Chondrocyte (in vitro differentiated cells): ENCODE data around the gene VEZT. TPM values are rescaled to one million over a fixed set of nuclear protein-coding genes. Genes with fewer than 3 reads are reported as not detected.

Source experiments
- DNase-seq: peaks from one replicate; pipeline ENCODE4 v3.0.0; 2021; ENCODE audit warnings: mixed read lengths, low spot score
- H3K27ac Mint-ChIP-seq: one replicate; pipeline ENCODE4 v1.8.0; 2021; ENCODE audit warnings: mild to moderate bottlenecking, moderate library complexity, mixed read lengths; ENCODE audit not compliant: unreplicated experiment
- H3K27me3 Mint-ChIP-seq: 2 replicates; pipeline ENCODE4 v1.8.0; 2021; ENCODE audit warnings: low read depth, mixed read lengths
- H3K36me3 Mint-ChIP-seq: 2 replicates; pipeline ENCODE4 v1.8.0; 2021; ENCODE audit warnings: low read depth, mixed read lengths
- H3K4me1 Mint-ChIP-seq: 2 replicates; pipeline ENCODE4 v1.8.0; 2021; ENCODE audit warnings: low read depth, mild to moderate bottlenecking, mixed read lengths
- H3K4me3 Mint-ChIP-seq: one replicate; pipeline ENCODE4 v1.8.0; 2021; ENCODE audit warnings: mild to moderate bottlenecking, moderate library complexity, mixed read lengths; ENCODE audit not compliant: unreplicated experiment
- H3K9me3 Mint-ChIP-seq: 2 replicates; pipeline ENCODE4 v1.8.0; 2021; ENCODE audit warnings: low read depth, mixed read lengths
- total RNA-seq: library from RNA; stranded (reverse); gene quantifications from 3 replicates; pipeline ENCODE4 v1.2.1, GENCODE V29; 2021
- TF ChIP-seq, protein P1 (sequence below): fragments of 200-600 bp; sonication (generic); IDR thresholded peaks from 2 replicates; pipeline ENCODE4 v1.5.0; 2021; ENCODE audit warnings: antibody characterized with exemption, mild to moderate bottlenecking, moderate library complexity

VEZT gene
- total RNA-seq, 1 donor from 2014 or later, result 74.7 TPM

- TF ChIP-seq, protein P1, sequence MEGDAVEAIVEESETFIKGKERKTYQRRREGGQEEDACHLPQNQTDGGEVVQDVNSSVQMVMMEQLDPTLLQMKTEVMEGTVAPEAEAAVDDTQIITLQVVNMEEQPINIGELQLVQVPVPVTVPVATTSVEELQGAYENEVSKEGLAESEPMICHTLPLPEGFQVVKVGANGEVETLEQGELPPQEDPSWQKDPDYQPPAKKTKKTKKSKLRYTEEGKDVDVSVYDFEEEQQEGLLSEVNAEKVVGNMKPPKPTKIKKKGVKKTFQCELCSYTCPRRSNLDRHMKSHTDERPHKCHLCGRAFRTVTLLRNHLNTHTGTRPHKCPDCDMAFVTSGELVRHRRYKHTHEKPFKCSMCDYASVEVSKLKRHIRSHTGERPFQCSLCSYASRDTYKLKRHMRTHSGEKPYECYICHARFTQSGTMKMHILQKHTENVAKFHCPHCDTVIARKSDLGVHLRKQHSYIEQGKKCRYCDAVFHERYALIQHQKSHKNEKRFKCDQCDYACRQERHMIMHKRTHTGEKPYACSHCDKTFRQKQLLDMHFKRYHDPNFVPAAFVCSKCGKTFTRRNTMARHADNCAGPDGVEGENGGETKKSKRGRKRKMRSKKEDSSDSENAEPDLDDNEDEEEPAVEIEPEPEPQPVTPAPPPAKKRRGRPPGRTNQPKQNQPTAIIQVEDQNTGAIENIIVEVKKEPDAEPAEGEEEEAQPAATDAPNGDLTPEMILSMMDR, result no peak
- DNase-seq, result no peak
- peaks cover 33% of the 10 kb centered on the region for H3K36me3 Mint-ChIP-seq
- peaks cover 14% of the 10 kb centered on the region for H3K4me1 Mint-ChIP-seq
- H3K9me3 Mint-ChIP-seq, result no peaks in the 10 kb centered on the region
- no peak overlapping the region for H3K4me3 Mint-ChIP-seq
- no peaks in the 10 kb centered on the region for H3K27me3 Mint-ChIP-seq
- H3K27ac Mint-ChIP-seq, result no peak overlapping the region
Observed at GRCh38 chr12:95258151-95258550, 40.5 kb downstream of the VEZT start.

DNA sequence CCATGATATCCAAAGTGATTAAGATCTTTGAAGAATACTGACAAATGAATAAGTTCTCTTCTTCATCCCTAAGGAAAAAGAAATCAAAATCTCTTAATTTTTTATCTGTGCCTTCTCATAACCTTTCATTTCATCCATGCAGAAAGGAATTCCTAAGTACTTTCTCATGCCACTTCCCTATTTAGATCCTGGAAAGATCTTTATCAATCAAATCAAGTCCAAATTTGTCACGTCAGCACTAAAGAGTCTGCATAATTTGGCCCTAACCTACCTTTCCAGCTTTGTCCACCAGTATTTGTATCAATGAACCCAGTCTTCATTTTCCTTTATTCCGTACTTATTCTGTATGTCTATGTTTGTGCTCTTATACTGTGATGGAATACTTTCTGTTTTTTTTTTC is 41.2 kb downstream of the VEZT start:
- DNase-seq, result no peak
- H3K27me3 Mint-ChIP-seq, result no peaks in the 10 kb centered on the region
- no peak overlapping the region for H3K4me3 Mint-ChIP-seq
- H3K36me3 Mint-ChIP-seq, result peaks cover 28% of the 10 kb centered on the region
- TF ChIP-seq, protein P1, result no peak
- no peaks in the 10 kb centered on the region for H3K9me3 Mint-ChIP-seq
- H3K4me1 Mint-ChIP-seq, result peaks cover 14% of the 10 kb centered on the region
- H3K27ac Mint-ChIP-seq, result no peak overlapping the region

DNA sequence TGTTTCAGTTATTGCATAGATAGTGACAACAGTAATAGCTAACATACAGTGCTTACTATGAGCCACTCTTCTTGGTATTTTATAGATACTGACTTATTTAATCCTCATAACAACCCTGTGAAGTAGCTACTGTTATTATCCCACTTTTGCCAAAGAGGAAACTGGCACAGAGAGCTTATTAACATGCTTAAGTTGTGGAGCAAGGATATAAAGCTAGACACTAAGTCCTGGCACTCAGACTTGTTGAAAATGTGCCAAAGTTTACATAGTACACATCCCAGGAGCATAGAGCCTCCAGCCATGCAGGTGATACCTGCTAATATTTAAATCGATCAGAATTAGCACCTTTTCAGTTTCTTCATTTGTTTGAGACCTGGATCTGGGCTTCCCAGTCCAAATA is 41.8 kb downstream of the VEZT start:
- Mint-ChIP-seq H3K4me3 (no peak overlapping the region), H3K27ac (no peak overlapping the region), H3K27me3 (no peaks in the 10 kb centered on the region), H3K9me3 (no peaks in the 10 kb centered on the region), H3K4me1 (peaks cover 14% of the 10 kb centered on the region), H3K36me3 (peaks cover 28% of the 10 kb centered on the region)
- no peak for DNase-seq
- TF ChIP-seq, protein P1, result no peak

DNA sequence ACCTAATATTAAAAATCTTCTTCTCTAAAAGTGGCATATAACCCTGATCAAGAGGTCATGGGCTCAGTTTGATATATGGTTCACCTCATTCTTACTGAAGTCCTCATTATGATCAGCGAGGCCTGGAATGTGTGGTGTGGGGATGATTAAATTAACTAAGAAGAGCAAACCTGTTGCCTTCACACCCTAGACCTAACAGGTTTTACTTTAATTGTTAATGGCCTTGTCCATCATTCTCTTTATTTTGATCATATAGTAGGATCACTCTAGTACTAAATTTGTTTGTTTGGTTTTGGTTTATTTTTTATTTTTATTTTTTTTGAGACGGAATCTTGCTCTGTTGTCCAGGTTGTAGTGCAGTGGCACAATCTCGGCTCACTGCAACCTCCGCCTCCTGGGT is 43.5 kb downstream of the VEZT start:
- Mint-ChIP-seq H3K4me1 (peaks cover 14% of the 10 kb centered on the region), H3K4me3 (no peak overlapping the region), H3K36me3 (peaks cover 18% of the 10 kb centered on the region), H3K27ac (no peak overlapping the region), H3K27me3 (no peaks in the 10 kb centered on the region), H3K9me3 (no peaks in the 10 kb centered on the region)
- TF ChIP-seq, protein P1, result no peak
- DNase-seq, result no peak

GRCh38 chr12:95262808-95263207 is 45.2 kb downstream of the VEZT start:
- H3K36me3 Mint-ChIP-seq, result peaks cover 11% of the 10 kb centered on the region
- H3K9me3 Mint-ChIP-seq, result no peaks in the 10 kb centered on the region
- no peaks in the 10 kb centered on the region for H3K27me3 Mint-ChIP-seq
- no peak for DNase-seq
- TF ChIP-seq, protein P1, result no peak
- no peak overlapping the region for H3K27ac Mint-ChIP-seq
- H3K4me3 Mint-ChIP-seq, result no peak overlapping the region
- peaks cover 14% of the 10 kb centered on the region for H3K4me1 Mint-ChIP-seq
